Type B pancreatic cell (in vitro differentiated cells): ENCODE measurements around the gene MRNIP. TPM values are rescaled to one million over a fixed set of nuclear protein-coding genes. Genes with fewer than 3 reads are reported as not detected.
A peak's percentile ranks its signal among the peaks of the same experiment; 100 is the strongest.

ENCODE experiments used
- DNase-seq: peaks from one replicate; pipeline ENCODE4 v3.0.0; 2021; ENCODE audit warnings: mixed read lengths; ENCODE audit not compliant: unreplicated experiment; ENCODE audit errors: extremely low spot score
- H3K27ac Mint-ChIP-seq: 2 replicates; pipeline ENCODE4 v1.8.0; 2021; ENCODE audit warnings: mild to moderate bottlenecking, mixed read lengths
- H3K27me3 Mint-ChIP-seq: 2 replicates; pipeline ENCODE4 v1.8.0; 2021; ENCODE audit warnings: mixed read lengths
- H3K36me3 Mint-ChIP-seq: 2 replicates; pipeline ENCODE4 v1.8.0; 2021; ENCODE audit warnings: mixed read lengths
- H3K4me1 Mint-ChIP-seq: one replicate; pipeline ENCODE4 v1.8.0; 2021; ENCODE audit warnings: mixed read lengths; ENCODE audit not compliant: unreplicated experiment
- H3K4me3 Mint-ChIP-seq: 2 replicates; pipeline ENCODE4 v1.8.0; 2021; ENCODE audit warnings: mild to moderate bottlenecking, mixed read lengths
- H3K9me3 Mint-ChIP-seq: 2 replicates; pipeline ENCODE4 v1.8.0; 2021; ENCODE audit warnings: mixed read lengths
- CTCF ChIP-seq: fragments of 200-600 bp; sonication (generic); conservative IDR thresholded peaks from 2 replicates; pipeline ENCODE4 v1.5.0; 2021; ENCODE audit warnings: antibody characterized with exemption, mild to moderate bottlenecking
- total RNA-seq: library from RNA; stranded (reverse); gene quantifications from 2 replicates; pipeline ENCODE4 v1.2.1, GENCODE V29; 2021; ENCODE audit warnings: low replicate concordance

Gene MRNIP
- total RNA-seq, 1 donor from 2014 or later = 47.6 TPM

DNA sequence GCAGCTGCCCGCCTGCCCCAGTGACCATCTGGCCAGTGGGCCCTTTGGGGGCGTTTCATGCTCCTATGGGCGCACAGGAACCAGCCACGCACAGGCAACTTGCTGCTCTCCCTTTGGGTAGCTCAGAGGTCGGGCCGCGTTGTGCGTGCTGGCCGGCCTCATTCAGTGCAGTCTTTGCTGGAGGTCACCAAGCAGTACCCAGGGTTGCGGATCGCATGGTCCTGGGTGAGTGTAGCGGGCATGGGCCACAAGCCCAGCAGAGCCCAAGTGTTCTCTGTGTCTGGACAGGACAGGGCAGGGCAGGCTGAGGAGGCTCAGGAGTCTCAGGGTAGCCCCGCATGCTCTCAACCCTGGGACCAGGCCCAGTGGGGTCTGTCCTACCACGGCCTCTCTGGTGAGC lies 9.9 kb upstream of the MRNIP start:
- TF ChIP-seq CTCF = no peak
- Mint-ChIP-seq H3K36me3 (peaks cover 7% of the 10 kb centered on the region), H3K27ac (no peak overlapping the region), H3K4me3 (no peak overlapping the region), H3K4me1 (peaks cover 4% of the 10 kb centered on the region), H3K27me3 (no peaks in the 10 kb centered on the region), H3K9me3 (no peaks in the 10 kb centered on the region)
- no peak for DNase-seq

GRCh38 chr5:179867476-179867875 lies 8.9 kb upstream of the MRNIP start:
- TF ChIP-seq CTCF = no peak
- DNase-seq = no peak
- H3K4me3 Mint-ChIP-seq = no peak overlapping the region
- H3K9me3 Mint-ChIP-seq = no peaks in the 10 kb centered on the region
- no peak overlapping the region for H3K27ac Mint-ChIP-seq
- H3K27me3 Mint-ChIP-seq = no peaks in the 10 kb centered on the region
- H3K4me1 Mint-ChIP-seq = peaks cover 4% of the 10 kb centered on the region
- H3K36me3 Mint-ChIP-seq = peaks cover 12% of the 10 kb centered on the region

GRCh38 chr5:179867079-179867465 lies 8.5 kb upstream of the MRNIP start:
- H3K9me3 Mint-ChIP-seq = no peaks in the 10 kb centered on the region
- H3K27ac Mint-ChIP-seq = no peak overlapping the region
- H3K4me1 Mint-ChIP-seq = peaks cover 4% of the 10 kb centered on the region
- H3K36me3 Mint-ChIP-seq = peaks cover 14% of the 10 kb centered on the region
- H3K27me3 Mint-ChIP-seq = no peaks in the 10 kb centered on the region
- DNase-seq = no peak
- no peak overlapping the region for H3K4me3 Mint-ChIP-seq
- no peak for TF ChIP-seq CTCF

- DNase-seq = no peak
- H3K4me3 Mint-ChIP-seq = no peak overlapping the region
- peaks cover 14% of the 10 kb centered on the region for H3K36me3 Mint-ChIP-seq
- H3K4me1 Mint-ChIP-seq = peaks cover 4% of the 10 kb centered on the region
- H3K27me3 Mint-ChIP-seq = no peaks in the 10 kb centered on the region
- TF ChIP-seq CTCF = peak; percentile 18
- H3K27ac Mint-ChIP-seq = no peak overlapping the region
- H3K9me3 Mint-ChIP-seq = no peaks in the 10 kb centered on the region
These were observed 7.8 kb upstream of the MRNIP start for GRCh38 chr5:179866241-179867078.

DNA sequence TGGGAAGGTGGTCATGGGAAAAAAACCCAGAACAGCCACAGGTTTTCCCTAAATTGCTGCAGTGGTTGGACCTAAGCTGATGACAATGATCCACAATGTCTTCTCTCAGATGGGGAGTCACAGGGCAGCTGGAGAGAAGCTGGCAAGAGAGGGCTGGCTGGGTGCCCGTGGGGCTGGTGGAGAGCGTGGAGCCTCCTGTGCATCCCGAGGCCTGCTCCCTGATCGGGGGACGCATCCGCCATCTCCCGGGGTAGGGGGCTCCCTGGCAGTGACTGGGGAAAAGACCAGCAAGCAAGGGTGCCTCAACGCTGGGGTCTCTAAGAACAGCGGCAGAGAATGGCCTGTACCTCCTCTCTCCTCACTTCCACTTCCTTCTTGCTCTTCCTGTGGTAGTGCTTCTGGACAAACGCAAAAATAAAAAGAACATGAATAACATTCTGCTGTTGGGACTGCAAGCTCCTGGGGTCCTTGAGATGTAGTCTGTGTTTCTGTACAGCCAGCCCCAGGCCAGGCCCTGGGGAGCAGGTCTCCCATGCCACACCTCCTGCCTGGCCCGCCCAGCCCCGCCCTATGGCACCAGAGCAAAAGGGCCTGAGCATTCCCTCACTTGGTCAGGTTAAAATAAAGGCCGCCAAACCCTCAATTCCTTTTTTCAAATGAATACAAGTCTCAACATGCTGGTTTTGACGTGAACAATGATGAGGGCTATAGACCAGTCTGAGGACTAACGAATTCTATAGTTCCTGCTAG lies 7.0 kb upstream of the MRNIP start:
- Mint-ChIP-seq H3K27me3 (no peaks in the 10 kb centered on the region), H3K9me3 (no peaks in the 10 kb centered on the region)
- no peak for TF ChIP-seq CTCF

More for the DNA sequence above, 7.0 kb upstream of the MRNIP start:
- Mint-ChIP-seq H3K36me3 (peaks cover 12% of the 10 kb centered on the region), H3K4me1 (peaks cover 1% of the 10 kb centered on the region), H3K27ac (no peak overlapping the region), H3K4me3 (no peak overlapping the region)
- no peak for DNase-seq
